Kidney glomerular epithelial cell (primary cell): ENCODE results near the gene SLC7A5.
A peak's percentile ranks its signal among the peaks of the same experiment; 100 is the strongest.
"Not testable (repeated sequence)": the region's sequence is repeated elsewhere in the genome, so short reads cannot be mapped to it uniquely, and the experiment has no call there.

ENCODE experiments used
- DNase-seq: peaks from one replicate; lab custom pipeline; 2025; lab: John Stamatoyannopoulos, UW

Gene SLC7A5

GRCh38 chr16:87869061-87869878 lies at the start of gene SLC7A5:
TSS of gene SLC7A5 (minus strand) at chr16:87869507. CDS start at chr16:87869422, 85 bp downstream.
- DNase-seq: peak; percentile 30

- no peak for DNase-seq
Observed at GRCh38 chr16:87918338-87918737, 49.0 kb upstream of the SLC7A5 start.

DNA sequence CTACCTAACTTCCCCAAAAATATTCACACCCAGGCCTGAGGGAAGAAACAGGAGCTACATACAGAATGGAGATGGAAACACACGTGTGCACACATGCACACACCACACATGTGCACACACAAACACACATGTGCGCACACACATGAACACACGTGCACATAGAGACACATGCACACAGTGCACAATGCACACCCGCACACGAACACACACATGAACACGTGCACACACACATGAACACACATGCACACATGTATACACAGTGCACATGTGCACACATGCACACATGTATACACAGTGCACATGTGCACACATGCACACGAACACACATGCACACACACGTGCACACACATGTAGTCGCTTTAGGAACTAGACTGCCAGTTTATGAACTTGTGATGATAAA lies 48.2 kb upstream of the SLC7A5 start:
- no peak for DNase-seq

DNA sequence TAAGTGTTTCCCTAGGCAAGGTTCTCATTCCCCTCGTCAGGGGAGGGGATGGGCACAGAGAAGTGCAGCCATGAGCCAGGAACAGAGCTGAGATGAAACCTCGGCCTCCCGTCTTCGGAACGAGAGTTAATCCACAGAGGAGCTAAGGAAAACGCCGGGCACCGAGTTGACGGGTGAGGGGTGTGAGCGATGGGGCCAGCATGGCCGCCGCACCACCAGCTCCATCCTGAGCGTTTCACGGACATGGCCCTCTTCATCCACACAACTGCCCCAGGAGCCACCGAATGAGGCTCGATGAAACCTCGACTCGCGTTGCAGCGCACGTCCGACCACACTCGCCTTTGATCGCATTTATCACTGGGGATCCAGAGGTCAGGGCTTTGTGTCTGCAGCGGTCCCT lies 45.5 kb upstream of the SLC7A5 start:
- no peak for DNase-seq

- not testable (repeated sequence) for DNase-seq
Observed at GRCh38 chr16:87914021-87914725, 44.9 kb upstream of the SLC7A5 start.

DNA sequence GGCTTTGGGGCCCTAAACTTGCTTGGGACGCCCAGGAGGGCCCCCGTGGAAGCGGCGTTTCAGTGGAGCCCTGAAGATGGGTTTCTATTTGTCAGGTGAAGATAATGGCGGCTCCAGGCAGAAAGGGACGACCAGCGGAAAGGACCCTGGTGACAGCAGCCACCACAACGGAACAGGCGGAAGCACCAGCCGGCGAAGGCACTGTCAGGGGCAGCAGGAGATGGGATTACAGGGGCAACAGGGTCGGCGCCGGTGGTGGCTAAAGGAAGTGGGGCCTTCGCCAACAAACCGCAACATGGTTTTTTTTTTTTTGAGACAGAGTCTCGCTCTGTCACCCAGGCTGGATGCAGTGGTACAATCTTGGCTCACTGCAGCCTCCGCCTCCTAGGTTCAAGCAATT lies 43.4 kb upstream of the SLC7A5 start:
- not testable (repeated sequence) for DNase-seq

DNA sequence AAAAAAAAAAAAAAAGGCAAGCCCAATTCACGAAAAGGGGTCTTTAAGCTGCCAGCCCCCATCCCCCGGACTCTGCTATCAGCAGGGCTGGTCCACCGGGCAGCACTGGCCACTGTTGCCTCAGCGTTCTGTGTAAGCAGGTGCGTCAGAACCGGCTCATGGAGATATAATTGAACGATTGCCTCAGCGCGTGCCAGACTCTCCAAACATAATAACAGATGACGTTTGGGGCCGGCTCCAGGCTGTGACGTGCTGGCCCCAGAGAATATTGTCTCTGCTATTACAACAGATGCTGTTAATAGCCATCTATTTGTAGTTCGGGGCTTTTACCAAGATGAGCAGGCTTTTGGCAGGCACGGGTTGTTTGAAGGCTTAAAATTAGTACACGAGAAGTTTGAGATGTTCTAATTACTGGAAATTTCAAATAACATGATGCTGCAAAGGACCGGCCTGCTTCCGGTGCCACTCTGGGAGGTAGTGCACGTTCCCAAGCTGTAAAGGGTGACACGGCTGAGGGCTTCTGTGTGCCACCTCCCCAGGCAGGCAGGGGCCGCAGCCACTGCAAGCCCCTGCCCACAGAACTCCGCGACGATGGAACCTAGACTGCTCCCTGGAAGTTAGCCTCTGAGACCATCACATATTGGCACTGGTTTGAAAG lies 41.9 kb upstream of the SLC7A5 start:
- not testable (repeated sequence) for DNase-seq

DNA sequence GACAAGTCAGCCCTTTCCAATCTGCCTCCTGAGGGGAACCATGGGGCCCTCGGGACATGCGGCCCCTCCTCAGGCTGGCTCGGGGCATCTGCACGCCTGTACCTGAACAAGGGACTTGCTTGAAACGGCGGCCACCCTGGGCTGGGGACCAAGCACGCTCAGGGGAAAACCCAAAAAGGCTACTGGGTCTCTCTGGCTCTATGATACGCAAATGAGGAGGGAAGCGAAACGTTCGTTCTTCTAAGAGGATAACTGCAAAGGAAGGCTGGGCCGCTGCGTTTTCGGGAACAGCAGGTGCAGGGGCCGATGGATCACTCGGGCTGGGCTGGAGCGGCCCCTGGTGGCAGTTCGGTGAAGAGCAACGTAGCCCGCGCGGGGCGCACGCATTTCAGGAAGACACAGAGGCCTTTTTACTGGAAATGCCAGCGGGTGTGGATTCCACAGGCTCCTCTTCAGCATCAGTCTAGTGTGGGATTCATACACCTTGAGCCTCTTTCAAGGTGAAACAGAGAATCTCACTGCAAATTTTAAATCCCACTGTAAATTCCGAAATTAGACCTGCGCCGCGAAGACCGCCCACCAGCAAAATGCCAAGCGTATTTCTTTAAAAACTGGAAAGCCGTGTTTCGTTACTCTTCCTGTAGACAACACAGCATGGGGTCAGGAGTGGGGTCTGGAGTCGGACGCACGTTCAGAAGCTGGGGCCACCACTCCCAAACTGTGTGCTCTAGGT lies 40.1 kb upstream of the SLC7A5 start:
- DNase-seq: peak; percentile 28

DNA sequence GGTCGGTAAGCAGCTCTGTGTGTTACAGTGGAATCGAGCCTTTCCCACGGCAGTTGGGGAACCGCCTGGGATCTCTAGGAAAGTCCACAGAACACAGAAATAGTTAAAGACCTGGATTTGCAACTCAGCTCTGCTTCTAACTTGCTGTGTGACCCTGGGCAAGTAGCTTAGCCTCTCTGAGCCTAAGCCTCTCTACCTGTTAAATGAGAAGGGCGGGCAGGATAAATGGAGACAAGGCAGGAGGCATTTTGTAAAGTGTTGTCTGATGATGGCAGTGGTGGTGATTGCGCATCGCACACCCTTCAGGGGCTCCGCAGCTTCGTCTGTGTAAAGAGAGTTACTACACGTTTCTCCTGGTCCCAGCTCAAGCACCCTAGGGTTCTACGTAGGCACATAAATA lies 38.8 kb upstream of the SLC7A5 start:
- not testable (repeated sequence) for DNase-seq

DNA sequence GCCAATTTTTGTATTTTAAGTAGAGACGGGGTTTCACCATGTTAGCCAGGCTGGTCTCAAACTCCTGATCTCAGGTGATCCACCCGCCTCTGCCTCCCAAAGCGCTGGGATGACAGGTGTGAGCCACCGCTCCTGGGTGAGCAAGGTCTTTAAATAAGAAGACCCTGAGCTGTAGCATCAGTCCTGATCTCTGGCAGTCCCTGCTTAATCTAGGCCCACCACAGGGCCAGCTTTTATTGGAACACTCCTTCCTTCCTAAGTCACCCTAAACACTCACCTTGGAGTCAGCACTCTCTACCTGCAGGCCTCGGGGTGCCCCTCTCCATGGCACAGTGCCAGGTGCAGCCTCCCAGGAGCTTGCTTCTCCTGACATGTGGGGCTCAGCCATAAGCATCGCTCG lies 36.2 kb upstream of the SLC7A5 start:
- not testable (repeated sequence) for DNase-seq

GRCh38 chr16:87904963-87905362 lies 35.7 kb upstream of the SLC7A5 start:
- not testable (repeated sequence) for DNase-seq

DNA sequence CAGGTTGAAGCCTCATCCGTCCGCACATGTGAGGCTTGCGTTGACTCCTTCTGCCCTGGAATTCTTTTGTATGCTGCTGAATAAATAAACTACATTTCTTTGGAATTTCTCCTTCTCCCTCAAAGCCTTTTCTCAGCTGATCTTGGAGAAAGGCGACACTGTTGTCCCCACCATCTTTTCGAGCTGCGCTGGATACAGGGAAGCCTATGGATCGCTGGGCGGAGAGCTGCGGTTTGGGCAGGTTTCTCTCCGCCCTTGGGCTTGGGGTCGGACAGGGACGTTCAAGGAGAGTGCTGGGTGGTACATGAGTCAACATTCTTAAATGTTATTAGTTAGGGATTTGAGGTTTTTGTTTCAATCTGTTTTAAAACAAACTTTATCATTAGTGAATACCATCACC lies 31.2 kb upstream of the SLC7A5 start:
- DNase-seq: not testable (repeated sequence)

GRCh38 chr16:87897521-87898505 lies 28.5 kb upstream of the SLC7A5 start:
- DNase-seq: no peak

- not testable (repeated sequence) for DNase-seq
Observed at GRCh38 chr16:87896924-87897520, 27.7 kb upstream of the SLC7A5 start.

DNA sequence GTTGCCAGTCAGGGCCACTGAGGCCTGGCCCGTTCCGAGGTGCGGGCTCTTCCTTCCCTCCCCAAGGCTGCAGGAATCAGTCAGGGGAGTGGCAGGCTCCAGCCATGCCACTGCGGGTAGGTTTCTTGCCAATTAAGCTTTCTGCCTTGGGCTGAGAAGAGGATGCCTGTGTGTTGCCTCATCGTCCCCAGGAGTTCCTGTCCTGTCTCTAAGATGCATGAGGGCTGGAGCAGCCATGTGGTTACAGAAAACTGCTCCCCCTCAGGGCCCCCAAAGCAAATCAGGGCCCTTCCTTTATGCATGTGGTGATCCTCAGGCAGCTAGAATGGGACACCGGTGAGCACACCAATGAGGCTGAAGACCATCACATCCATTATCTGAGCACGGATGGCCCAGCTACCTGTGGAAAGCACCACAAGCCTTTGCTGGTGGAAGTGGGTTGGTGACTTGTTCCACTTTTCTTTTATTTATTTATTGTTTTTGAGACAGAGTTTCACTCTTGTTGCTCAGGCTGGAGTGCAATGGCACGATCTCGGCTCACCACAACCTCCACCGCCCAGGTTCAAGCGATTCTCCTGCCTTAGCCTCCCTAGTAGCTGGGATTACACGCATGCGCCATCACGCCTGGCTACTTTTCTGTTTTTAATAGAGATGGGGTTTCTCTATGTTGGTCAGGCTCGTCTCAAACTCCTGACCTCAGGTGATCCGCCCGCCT lies 27.0 kb upstream of the SLC7A5 start:
- DNase-seq: not testable (repeated sequence)

DNA sequence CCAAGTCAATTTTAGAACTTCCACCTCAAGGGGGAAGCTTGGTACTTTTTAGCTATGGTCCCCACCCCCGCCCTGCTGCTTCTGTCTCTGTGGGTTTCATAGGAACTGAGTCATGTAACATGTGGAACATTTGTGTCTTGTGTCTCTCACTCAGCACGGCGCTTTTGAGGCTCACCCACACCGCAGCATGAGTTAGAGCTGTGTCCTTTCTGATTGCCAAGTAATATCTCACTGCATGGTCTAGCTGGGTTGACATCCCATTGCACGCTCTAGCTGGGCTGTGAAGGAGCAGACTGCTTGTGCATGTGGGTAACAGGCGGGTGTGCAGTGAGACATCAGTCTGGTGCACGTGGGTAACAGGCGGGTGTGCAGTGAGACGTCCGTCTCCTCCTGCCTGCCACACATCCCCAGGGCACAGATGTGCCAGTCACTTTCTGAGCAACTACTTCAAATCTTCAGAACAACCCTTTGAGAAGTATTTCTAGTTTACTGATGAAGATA lies 26.4 kb upstream of the SLC7A5 start:
- no peak for DNase-seq

DNA sequence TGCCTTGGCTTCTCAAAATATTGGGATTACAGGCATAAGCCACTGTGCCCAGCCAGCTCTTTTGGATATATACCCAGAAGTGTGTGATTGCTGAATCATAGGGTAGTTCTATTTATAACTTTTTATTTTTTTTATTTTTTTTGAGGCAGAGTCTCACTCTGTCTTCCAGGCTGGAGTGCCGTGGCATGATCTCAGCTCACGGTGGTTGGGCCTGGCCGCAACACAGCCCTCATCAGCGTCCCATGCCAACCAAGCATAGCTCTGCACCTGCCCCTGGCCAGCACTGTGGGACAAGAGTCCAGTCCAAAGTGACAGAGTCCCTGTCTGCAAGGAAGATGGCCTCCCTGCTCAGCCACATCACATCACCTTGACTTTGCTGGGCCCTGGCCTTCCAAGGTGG lies 24.7 kb upstream of the SLC7A5 start:
- not testable (repeated sequence) for DNase-seq

DNA sequence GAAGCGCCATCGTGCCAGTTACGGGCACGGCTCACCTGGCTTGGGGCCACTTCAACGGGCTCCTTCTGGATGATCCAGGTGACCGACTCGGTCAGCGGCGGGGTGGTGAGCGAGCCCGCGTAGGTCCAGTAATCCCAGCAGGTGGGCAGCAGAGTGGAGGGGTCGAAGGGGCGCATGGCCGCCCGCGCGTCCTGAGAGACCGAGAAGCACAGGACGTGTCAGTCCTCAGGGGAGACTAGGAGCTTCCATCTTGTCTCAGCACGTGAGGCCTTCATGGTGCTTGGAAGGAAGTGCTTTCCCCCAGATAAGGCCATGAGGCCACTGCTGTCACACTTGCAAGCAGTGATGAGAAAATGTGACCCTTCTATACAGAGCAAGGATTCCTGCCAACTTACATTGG lies 22.5 kb upstream of the SLC7A5 start:
- DNase-seq: no peak

GRCh38 chr16:87889762-87890161 lies 20.5 kb upstream of the SLC7A5 start:
- not testable (repeated sequence) for DNase-seq
